Neuron (in vitro differentiated cells): ENCODE results near the gene USP24.

Experiments used
- H2AFZ ChIP-seq: one replicate; pipeline ENCODE4 v1.6.1; 2013; ENCODE audit warnings: low read depth, mild to moderate bottlenecking, inconsistent platforms, low read length, moderate library complexity
- H3K27me3 ChIP-seq: one replicate; pipeline ENCODE4 v1.6.1; 2013; ENCODE audit warnings: low read length; ENCODE audit not compliant: insufficient read depth
- H3K36me3 ChIP-seq: one replicate; pipeline ENCODE4 v1.6.1; 2013; ENCODE audit warnings: low read length; ENCODE audit not compliant: insufficient read depth
- H3K4me1 ChIP-seq: one replicate; pipeline ENCODE4 v1.6.1; 2013; ENCODE audit warnings: low read length; ENCODE audit not compliant: insufficient read depth
- H3K4me3 ChIP-seq: 2 replicates; pipeline ENCODE4 v1.5.1; 2013; ENCODE audit warnings: mild to moderate bottlenecking, low read length, moderate library complexity
- H3K9me3 ChIP-seq: one replicate; pipeline ENCODE4 v1.6.1; 2013; ENCODE audit warnings: low read length

Gene USP24

GRCh38 chr1:55052221-55053142, 162.7 kb downstream of the USP24 start:
- no peak overlapping the region for H3K4me3 ChIP-seq
- no peaks in the 10 kb centered on the region for H3K9me3 ChIP-seq
- no peaks in the 10 kb centered on the region for H3K4me1 ChIP-seq
- H3K27me3 ChIP-seq = peaks cover 5% of the 10 kb centered on the region
- H2AFZ ChIP-seq = no peak overlapping the region
- H3K36me3 ChIP-seq = no peaks in the 10 kb centered on the region

- no peaks in the 10 kb centered on the region for H3K4me1 ChIP-seq
- H3K4me3 ChIP-seq = no peak overlapping the region
- H2AFZ ChIP-seq = no peak overlapping the region
- no peaks in the 10 kb centered on the region for H3K36me3 ChIP-seq
- no peaks in the 10 kb centered on the region for H3K9me3 ChIP-seq
- peaks cover 5% of the 10 kb centered on the region for H3K27me3 ChIP-seq
These were observed 163.5 kb downstream of the USP24 start for GRCh38 chr1:55051621-55052020.

- Histone ChIP-seq H3K27me3 (peaks cover 5% of the 10 kb centered on the region), H3K36me3 (no peaks in the 10 kb centered on the region), H2AFZ (no peak overlapping the region), H3K4me3 (no peak overlapping the region), H3K4me1 (no peaks in the 10 kb centered on the region), H3K9me3 (no peaks in the 10 kb centered on the region)
These were observed 164.0 kb downstream of the USP24 start for GRCh38 chr1:55051169-55051568.

GRCh38 chr1:55050283-55050682, 164.9 kb downstream of the USP24 start:
- Histone ChIP-seq H3K9me3 (no peaks in the 10 kb centered on the region), H2AFZ (no peak overlapping the region), H3K27me3 (peaks cover 5% of the 10 kb centered on the region), H3K36me3 (no peaks in the 10 kb centered on the region), H3K4me1 (no peaks in the 10 kb centered on the region), H3K4me3 (no peak overlapping the region)

DNA sequence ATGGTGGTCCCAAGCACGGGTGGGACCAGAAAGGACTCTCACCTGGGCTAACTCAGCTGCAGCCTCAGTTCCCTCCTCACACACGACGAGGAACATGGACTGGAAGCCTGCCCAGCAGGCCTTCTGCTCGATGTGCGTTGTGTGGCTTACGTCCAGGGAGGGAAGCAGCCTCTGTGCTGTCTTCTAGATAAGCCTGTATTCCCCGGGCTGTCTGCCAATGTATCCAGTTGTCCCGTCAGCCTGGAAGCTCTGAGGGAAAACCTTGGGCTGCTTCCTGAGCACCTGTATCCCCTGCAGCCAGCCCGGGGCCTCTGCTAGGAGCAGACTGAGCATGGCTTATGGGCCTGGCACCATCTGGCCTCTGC, 165.3 kb downstream of the USP24 start:
- H3K27me3 ChIP-seq = peaks cover 5% of the 10 kb centered on the region
- no peaks in the 10 kb centered on the region for H3K4me1 ChIP-seq
- H3K9me3 ChIP-seq = no peaks in the 10 kb centered on the region
- H3K36me3 ChIP-seq = no peaks in the 10 kb centered on the region
- H2AFZ ChIP-seq = no peak overlapping the region
- no peak overlapping the region for H3K4me3 ChIP-seq

DNA sequence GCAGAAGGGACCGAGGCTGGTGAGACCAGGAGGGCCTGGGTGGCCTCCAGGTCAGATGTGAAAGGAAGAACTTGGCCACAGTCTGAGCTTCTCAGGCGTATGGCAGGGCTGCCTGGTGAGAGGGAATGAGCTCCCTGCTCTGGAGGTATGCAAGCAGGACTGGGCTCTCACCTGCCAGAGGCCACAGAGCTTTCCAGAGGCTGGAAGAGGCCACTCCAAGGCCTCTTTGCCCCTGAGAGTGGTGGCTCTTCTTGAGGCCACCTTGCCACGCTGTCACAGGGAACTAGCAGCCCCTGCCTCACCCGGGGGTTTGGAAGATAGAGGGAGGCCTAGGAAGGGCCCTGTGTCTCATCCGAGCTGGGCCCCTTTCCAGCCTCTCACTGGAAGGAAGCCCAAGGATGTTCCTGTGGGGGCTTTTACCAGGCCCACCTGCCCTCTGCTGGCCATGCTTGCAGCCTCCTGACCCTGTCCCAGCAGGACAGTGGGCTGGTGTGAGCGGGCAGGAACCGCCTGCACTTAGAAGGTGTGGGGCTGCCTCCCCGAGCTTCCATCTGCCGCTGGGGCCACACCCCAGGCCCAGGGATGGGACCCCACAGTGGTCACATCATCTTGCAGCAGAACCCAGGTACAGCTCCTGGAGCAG, 165.8 kb downstream of the USP24 start:
- Histone ChIP-seq H3K27me3 (peaks cover 5% of the 10 kb centered on the region), H3K9me3 (no peaks in the 10 kb centered on the region), H2AFZ (no peak overlapping the region), H3K4me1 (peaks cover 2% of the 10 kb centered on the region), H3K36me3 (no peaks in the 10 kb centered on the region), H3K4me3 (no peak overlapping the region)

DNA sequence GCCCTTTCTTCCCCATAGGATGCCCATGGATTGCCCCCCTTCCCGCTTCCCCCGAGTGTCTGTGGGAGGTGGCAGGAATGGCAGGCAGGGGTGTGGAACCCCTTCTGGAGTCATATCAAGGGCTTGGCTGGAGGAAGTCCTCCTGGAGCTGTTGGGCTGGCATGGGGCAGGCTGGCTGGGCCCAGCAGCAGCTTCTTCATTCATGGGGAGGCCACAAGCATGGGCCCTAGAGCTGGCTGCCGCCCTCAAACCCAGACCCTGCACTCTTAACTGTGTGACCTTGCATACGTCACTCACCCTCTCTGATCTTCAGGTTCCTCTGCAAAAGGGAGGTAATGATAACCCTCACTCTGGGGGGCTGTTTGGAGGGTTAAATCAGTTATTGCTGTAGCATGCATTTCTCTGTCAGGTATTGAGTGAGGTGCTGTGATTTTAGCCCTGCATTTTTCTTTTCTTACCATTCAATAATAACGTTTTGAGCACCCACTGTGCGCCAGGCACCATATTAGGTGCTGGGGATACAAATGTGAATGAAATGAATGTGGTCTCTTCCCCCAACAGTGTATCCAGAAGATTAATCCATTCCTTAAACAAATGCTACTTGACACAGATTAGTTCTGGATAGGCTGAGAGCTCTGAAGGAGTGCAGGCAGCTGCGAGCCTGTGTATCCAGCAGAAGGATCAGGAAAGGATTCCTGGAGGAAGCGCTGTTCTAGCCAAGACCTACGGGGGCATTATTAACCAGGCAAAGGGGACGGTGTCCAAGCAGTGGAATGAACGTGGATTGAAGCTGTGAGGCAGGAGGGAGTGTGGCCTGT, 166.5 kb downstream of the USP24 start:
- no peak overlapping the region for H2AFZ ChIP-seq
- H3K4me3 ChIP-seq = no peak overlapping the region
- H3K36me3 ChIP-seq = no peaks in the 10 kb centered on the region
- peaks cover 4% of the 10 kb centered on the region for H3K4me1 ChIP-seq
- H3K27me3 ChIP-seq = peaks cover 5% of the 10 kb centered on the region
- no peaks in the 10 kb centered on the region for H3K9me3 ChIP-seq

DNA sequence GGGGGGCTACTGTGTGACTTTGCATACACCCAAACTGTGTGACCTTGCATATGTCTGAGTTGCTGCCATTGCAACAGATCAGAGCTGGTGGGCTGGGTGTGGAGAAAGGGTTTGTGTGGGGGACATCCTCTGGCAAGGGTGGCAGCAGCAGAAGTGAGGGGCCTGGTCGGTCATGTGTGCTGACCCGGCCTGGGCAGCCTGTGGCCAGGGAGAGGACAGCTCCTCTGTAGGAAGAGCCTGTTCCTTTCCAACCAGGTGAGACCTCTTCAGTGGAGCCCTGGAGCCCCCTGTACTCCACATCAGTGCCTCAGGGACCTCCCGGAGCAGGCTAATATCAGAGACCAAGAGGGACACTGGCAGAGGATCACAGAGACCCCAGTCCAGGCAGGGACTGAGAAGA, 167.6 kb downstream of the USP24 start:
- Histone ChIP-seq H3K9me3 (no peaks in the 10 kb centered on the region), H3K4me3 (no peak overlapping the region), H3K36me3 (no peaks in the 10 kb centered on the region), H3K4me1 (peaks cover 4% of the 10 kb centered on the region), H3K27me3 (peaks cover 11% of the 10 kb centered on the region), H2AFZ (no peak overlapping the region)

DNA sequence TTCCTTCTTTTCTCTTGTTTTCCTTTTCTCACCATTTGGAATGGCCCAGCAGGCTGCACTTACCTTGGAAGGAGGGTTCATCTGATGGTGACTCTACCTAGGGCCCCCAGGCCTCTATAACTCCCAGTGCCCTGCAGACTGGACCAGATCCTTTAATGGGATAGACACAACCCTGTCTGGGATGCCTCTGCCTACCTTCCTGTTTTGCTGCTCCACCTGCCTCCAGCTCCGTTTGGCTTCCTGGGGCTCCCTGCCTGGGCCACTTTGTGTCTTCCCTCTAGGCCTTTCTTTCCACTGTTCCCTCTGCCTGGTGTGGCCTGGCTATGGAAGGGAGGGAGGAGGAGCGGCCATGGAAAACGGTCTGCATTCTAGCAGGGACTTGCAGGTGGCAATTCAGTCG, 168.3 kb downstream of the USP24 start:
- H3K9me3 ChIP-seq = no peaks in the 10 kb centered on the region
- no peaks in the 10 kb centered on the region for H3K36me3 ChIP-seq
- peaks cover 4% of the 10 kb centered on the region for H3K4me1 ChIP-seq
- peaks cover 14% of the 10 kb centered on the region for H3K27me3 ChIP-seq
- no peak overlapping the region for H2AFZ ChIP-seq
- H3K4me3 ChIP-seq = no peak overlapping the region

DNA sequence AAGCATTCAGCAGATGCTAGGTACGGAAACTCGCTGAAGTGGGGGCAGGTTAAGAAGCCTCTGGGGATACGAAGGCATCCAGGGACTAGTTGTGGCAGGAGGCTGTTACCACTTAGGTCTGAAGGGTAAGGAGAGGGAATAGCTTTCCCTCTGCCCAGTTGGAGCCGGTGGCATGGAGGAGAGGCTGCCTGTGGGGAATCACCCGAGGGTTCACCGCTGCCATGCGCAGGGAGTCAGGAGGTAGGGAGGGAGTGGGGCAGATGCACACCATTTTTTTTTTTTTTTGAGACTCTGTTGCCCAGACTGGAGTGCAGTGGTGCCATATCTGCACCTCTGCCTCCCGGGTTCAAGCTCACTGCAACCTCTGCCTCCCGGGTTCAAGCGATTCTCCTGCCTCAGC, 169.7 kb downstream of the USP24 start:
- H3K4me3 ChIP-seq = no peak overlapping the region
- H2AFZ ChIP-seq = no peak overlapping the region
- H3K27me3 ChIP-seq = peaks cover 29% of the 10 kb centered on the region
- no peaks in the 10 kb centered on the region for H3K9me3 ChIP-seq
- H3K36me3 ChIP-seq = no peaks in the 10 kb centered on the region
- peaks cover 4% of the 10 kb centered on the region for H3K4me1 ChIP-seq

GRCh38 chr1:55044617-55045397, 170.4 kb downstream of the USP24 start:
- peaks cover 35% of the 10 kb centered on the region for H3K27me3 ChIP-seq
- H3K4me3 ChIP-seq = no peak overlapping the region
- no peaks in the 10 kb centered on the region for H3K9me3 ChIP-seq
- peaks cover 4% of the 10 kb centered on the region for H3K4me1 ChIP-seq
- H2AFZ ChIP-seq = no peak overlapping the region
- no peaks in the 10 kb centered on the region for H3K36me3 ChIP-seq

- no peaks in the 10 kb centered on the region for H3K9me3 ChIP-seq
- peaks cover 46% of the 10 kb centered on the region for H3K27me3 ChIP-seq
- no peaks in the 10 kb centered on the region for H3K36me3 ChIP-seq
- H2AFZ ChIP-seq = no peak overlapping the region
- peaks cover 8% of the 10 kb centered on the region for H3K4me1 ChIP-seq
- no peak overlapping the region for H3K4me3 ChIP-seq
These were observed 171.4 kb downstream of the USP24 start for GRCh38 chr1:55043726-55044125.
